Nephron progenitor cell (in vitro differentiated cells): ENCODE results near the gene FAM98C.

Experiments used
- DNase-seq: peaks from one replicate; pipeline ENCODE4 v3.0.0; 2021
- H3K27ac Mint-ChIP-seq: 2 replicates; pipeline ENCODE4 v1.8.0; 2021; ENCODE audit warnings: mild to moderate bottlenecking, moderate library complexity, mixed read lengths
- H3K27me3 Mint-ChIP-seq: 2 replicates; pipeline ENCODE4 v1.8.0; 2021; ENCODE audit warnings: mild to moderate bottlenecking, low read depth, mixed read lengths; ENCODE audit not compliant: poor library complexity
- H3K36me3 Mint-ChIP-seq: 2 replicates; pipeline ENCODE4 v1.8.0; 2021; ENCODE audit warnings: low read depth, mixed read lengths
- H3K4me1 Mint-ChIP-seq: 2 replicates; pipeline ENCODE4 v1.8.0; 2021; ENCODE audit warnings: mixed read lengths
- H3K4me3 Mint-ChIP-seq: 2 replicates; pipeline ENCODE4 v1.8.0; 2021; ENCODE audit warnings: mild to moderate bottlenecking, moderate library complexity, mixed read lengths
- H3K9me3 Mint-ChIP-seq: 2 replicates; pipeline ENCODE4 v1.8.0; 2021; ENCODE audit warnings: mild to moderate bottlenecking, moderate library complexity, mixed read lengths
- CTCF ChIP-seq: fragments of 200-600 bp; sonication (generic); IDR thresholded peaks from 2 replicates; pipeline ENCODE4 v1.5.0; 2021; ENCODE audit warnings: antibody characterized with exemption

FAM98C gene

GRCh38 chr19:38383743-38384142 is 19.1 kb upstream of the FAM98C start:
- H3K27me3 Mint-ChIP-seq: peaks cover 9% of the 10 kb centered on the region
- H3K4me1 Mint-ChIP-seq: peaks cover 7% of the 10 kb centered on the region
- H3K27ac Mint-ChIP-seq: no peak overlapping the region
- H3K36me3 Mint-ChIP-seq: peaks cover 63% of the 10 kb centered on the region
- H3K9me3 Mint-ChIP-seq: no peaks in the 10 kb centered on the region
- no peak for TF ChIP-seq CTCF
- no peak for DNase-seq
- H3K4me3 Mint-ChIP-seq: no peak overlapping the region

GRCh38 chr19:38384209-38385027 is 18.5 kb upstream of the FAM98C start:
- Mint-ChIP-seq H3K4me3 (no peak overlapping the region), H3K9me3 (no peaks in the 10 kb centered on the region), H3K36me3 (peaks cover 56% of the 10 kb centered on the region), H3K4me1 (peaks cover 9% of the 10 kb centered on the region), H3K27me3 (peaks cover 9% of the 10 kb centered on the region), H3K27ac (no peak overlapping the region)
- DNase-seq: no peak
- TF ChIP-seq CTCF: peak; percentile 28

- TF ChIP-seq CTCF: peak; percentile 2
- Mint-ChIP-seq H3K9me3 (no peaks in the 10 kb centered on the region), H3K36me3 (peaks cover 48% of the 10 kb centered on the region), H3K4me3 (no peak overlapping the region), H3K27me3 (peaks cover 16% of the 10 kb centered on the region), H3K4me1 (peaks cover 17% of the 10 kb centered on the region), H3K27ac (no peak overlapping the region)
- DNase-seq: no peak
These were observed 17.7 kb upstream of the FAM98C start for GRCh38 chr19:38385057-38385803.

- TF ChIP-seq CTCF: no peak
- peaks cover 45% of the 10 kb centered on the region for H3K36me3 Mint-ChIP-seq
- no peaks in the 10 kb centered on the region for H3K9me3 Mint-ChIP-seq
- no peak for DNase-seq
- H3K4me1 Mint-ChIP-seq: peaks cover 21% of the 10 kb centered on the region
- peaks cover 21% of the 10 kb centered on the region for H3K27me3 Mint-ChIP-seq
- H3K4me3 Mint-ChIP-seq: no peak overlapping the region
- no peak overlapping the region for H3K27ac Mint-ChIP-seq
These were observed 17.1 kb upstream of the FAM98C start for GRCh38 chr19:38385804-38386257.

- TF ChIP-seq CTCF: no peak
- H3K27me3 Mint-ChIP-seq: peaks cover 28% of the 10 kb centered on the region
- peaks cover 45% of the 10 kb centered on the region for H3K36me3 Mint-ChIP-seq
- H3K4me1 Mint-ChIP-seq: peaks cover 27% of the 10 kb centered on the region
- peak overlapping the region; percentile 23 for H3K4me3 Mint-ChIP-seq
- no peak for DNase-seq
- H3K9me3 Mint-ChIP-seq: no peaks in the 10 kb centered on the region
- no peak overlapping the region for H3K27ac Mint-ChIP-seq
These were observed 16.5 kb upstream of the FAM98C start for GRCh38 chr19:38386300-38386970.
